Trophoblast cell (in vitro differentiated cells and primary cell): ENCODE measurements around the gene CLK4.

Experiments
- DNase-seq, 2 donors: peaks; one replicate each; pipeline ENCODE4 v3.0.0-alpha.2; 2016
- H2AFZ ChIP-seq: 2 replicates; pipeline ENCODE4 v1.6.1; 2013; ENCODE audit warnings: low read length, moderate library complexity, mild to moderate bottlenecking; ENCODE audit not compliant: insufficient read depth, poor library complexity
- H2AK5ac ChIP-seq: 2 replicates; pipeline ENCODE4 v1.6.1; 2013; ENCODE audit warnings: mild to moderate bottlenecking, low read length
- H2BK120ac ChIP-seq: 2 replicates; pipeline ENCODE4 v1.6.1; 2013; ENCODE audit warnings: low read length, mild to moderate bottlenecking, moderate library complexity; ENCODE audit not compliant: insufficient read depth, poor library complexity
- H2BK12ac ChIP-seq: 2 replicates; pipeline ENCODE4 v1.6.1; 2013; ENCODE audit warnings: mild to moderate bottlenecking, low read length, moderate library complexity
- H2BK5ac ChIP-seq: 2 replicates; pipeline ENCODE4 v1.6.1; 2013; ENCODE audit warnings: low read length, low read depth, moderate library complexity, mild to moderate bottlenecking; ENCODE audit not compliant: poor library complexity
- H3K14ac ChIP-seq: 2 replicates; pipeline ENCODE4 v1.6.1; 2013; ENCODE audit warnings: mild to moderate bottlenecking, low read length
- H3K18ac ChIP-seq: 2 replicates; pipeline ENCODE4 v1.6.1; 2013; ENCODE audit warnings: mild to moderate bottlenecking, low read length
- H3K23ac ChIP-seq: 2 replicates; pipeline ENCODE4 v1.6.1; 2013; ENCODE audit warnings: low read length
- H3K27ac ChIP-seq: 2 replicates; pipeline ENCODE4 v1.5.1; 2013; ENCODE audit warnings: low read depth, mild to moderate bottlenecking, inconsistent platforms, low read length, moderate library complexity
- H3K27me3 ChIP-seq: 2 replicates; pipeline ENCODE4 v1.6.1; 2013; ENCODE audit warnings: inconsistent platforms, mild to moderate bottlenecking, low read length, moderate library complexity; ENCODE audit not compliant: insufficient read depth
- H3K36me3 ChIP-seq, 2 experiments: 1 replicate in 1 of 2; 2 replicates in 1 of 2; pipeline ENCODE4 v1.6.1; 2013; ENCODE audit warnings: low read length in 2 of 2, mild to moderate bottlenecking in 2 of 2, moderate library complexity in 1 of 2; ENCODE audit not compliant: insufficient read depth in 2 of 2, control insufficient read depth in 1 of 2
- H3K4ac ChIP-seq: 2 replicates; pipeline ENCODE4 v1.6.1; 2013; ENCODE audit warnings: low read depth, mild to moderate bottlenecking, low read length, moderate library complexity
- H3K4me1 ChIP-seq, 2 experiments: 1 replicate in 1 of 2; 2 replicates in 1 of 2; pipeline ENCODE4 v1.6.1; 2013; ENCODE audit warnings: low read length in 2 of 2, mild to moderate bottlenecking in 2 of 2, moderate library complexity in 1 of 2; ENCODE audit not compliant: insufficient read depth in 2 of 2, control insufficient read depth in 1 of 2
- H3K4me2 ChIP-seq: 2 replicates; pipeline ENCODE4 v1.6.1; 2013; ENCODE audit warnings: inconsistent platforms, mild to moderate bottlenecking, low read length, moderate library complexity
- H3K4me3 ChIP-seq: 2 replicates; pipeline ENCODE4 v1.5.1; 2013; ENCODE audit warnings: mild to moderate bottlenecking, low read depth, low read length, inconsistent platforms
- H3K79me1 ChIP-seq: one replicate; pipeline ENCODE4 v1.6.1; 2013; ENCODE audit warnings: low read length
- H3K79me2 ChIP-seq: 2 replicates; pipeline ENCODE4 v1.6.1; 2013; ENCODE audit warnings: low read length, mild to moderate bottlenecking; ENCODE audit not compliant: control insufficient read depth, insufficient read depth, poor library complexity
- H3K9ac ChIP-seq: 2 replicates; pipeline ENCODE4 v1.6.1; 2013; ENCODE audit warnings: mild to moderate bottlenecking, low read length
- H3K9me3 ChIP-seq: 2 replicates; pipeline ENCODE4 v1.6.1; 2013; ENCODE audit warnings: low read depth, mild to moderate bottlenecking, control low read depth, inconsistent platforms, low read length; ENCODE audit not compliant: insufficient read depth
- H4K12ac ChIP-seq: 2 replicates; pipeline ENCODE4 v1.6.1; 2013; ENCODE audit warnings: low read depth, mild to moderate bottlenecking, low read length, moderate library complexity
- H4K8ac ChIP-seq: 2 replicates; pipeline ENCODE4 v1.6.1; 2013; ENCODE audit warnings: low read depth, mild to moderate bottlenecking, low read length, moderate library complexity
- H4K91ac ChIP-seq: one replicate; pipeline ENCODE4 v1.6.1; 2013; ENCODE audit warnings: low read depth, mild to moderate bottlenecking, low read length, moderate library complexity
- WGBS: extraction: QIAGEN DNeasy Blood & Tissue Kit; methylation state at CpG from one replicate; pipeline ENCODE4 v1.1.7; 2013; ENCODE audit warnings: missing lambda C conversion rate; ENCODE audit not compliant: insufficient read length, insufficient coverage; ENCODE audit errors: extremely low coverage; 5-methylcytosine and 5-hydroxymethylcytosine counted together

The CLK4 gene

DNA sequence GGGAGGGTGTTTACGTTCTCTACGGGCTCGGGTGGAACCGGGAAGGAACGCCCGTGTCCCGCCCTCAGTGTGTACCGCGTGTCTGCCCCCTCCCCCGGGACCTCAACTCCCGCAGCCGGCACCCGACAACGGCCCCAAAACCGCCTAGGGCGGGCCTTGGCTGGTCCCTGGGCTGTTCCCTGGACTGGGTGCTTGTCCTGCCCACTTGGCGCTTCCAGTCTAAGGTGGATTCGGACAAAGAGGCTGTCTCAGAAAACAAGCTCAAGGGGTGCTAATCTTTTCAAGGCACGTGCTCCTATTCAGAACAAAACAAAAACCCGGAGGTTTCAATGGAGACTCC is 379 bp upstream of the CLK4 start:
- Histone ChIP-seq H3K27ac (peak overlapping the region; percentile 13), H3K36me3 (no peaks in the 10 kb centered on the region), H3K4me1 (peaks cover 0 to 5% of the 10 kb centered on the region in 2 experiments), H3K27me3 (no peaks in the 10 kb centered on the region), H4K12ac (peak overlapping the region; percentile 81), H3K18ac (peak overlapping the region; percentile 33), H3K14ac (peak overlapping the region; percentile 50), H2AFZ (peak overlapping the region; percentile 84), H2BK12ac (no peak overlapping the region), H3K79me2 (peaks cover 14% of the 10 kb centered on the region), H4K91ac (peak overlapping the region; percentile 72), H3K9ac (peak overlapping the region; percentile 64), H3K4me2 (peak overlapping the region; percentile 72), H3K23ac (no peak overlapping the region), H3K4ac (peak overlapping the region; percentile 23), H3K4me3 (peak overlapping the region; percentile 73), H4K8ac (peak overlapping the region; percentile 89), H3K9me3 (no peaks in the 10 kb centered on the region), H2BK5ac (peak overlapping the region; percentile 34), H2AK5ac (no peak overlapping the region), H2BK120ac (no peak overlapping the region), H3K79me1 (peaks cover 12% of the 10 kb centered on the region)
- WGBS: no CpG with 5 or more reads among the region's 20 CpGs
- no peak for DNase-seq

DNA sequence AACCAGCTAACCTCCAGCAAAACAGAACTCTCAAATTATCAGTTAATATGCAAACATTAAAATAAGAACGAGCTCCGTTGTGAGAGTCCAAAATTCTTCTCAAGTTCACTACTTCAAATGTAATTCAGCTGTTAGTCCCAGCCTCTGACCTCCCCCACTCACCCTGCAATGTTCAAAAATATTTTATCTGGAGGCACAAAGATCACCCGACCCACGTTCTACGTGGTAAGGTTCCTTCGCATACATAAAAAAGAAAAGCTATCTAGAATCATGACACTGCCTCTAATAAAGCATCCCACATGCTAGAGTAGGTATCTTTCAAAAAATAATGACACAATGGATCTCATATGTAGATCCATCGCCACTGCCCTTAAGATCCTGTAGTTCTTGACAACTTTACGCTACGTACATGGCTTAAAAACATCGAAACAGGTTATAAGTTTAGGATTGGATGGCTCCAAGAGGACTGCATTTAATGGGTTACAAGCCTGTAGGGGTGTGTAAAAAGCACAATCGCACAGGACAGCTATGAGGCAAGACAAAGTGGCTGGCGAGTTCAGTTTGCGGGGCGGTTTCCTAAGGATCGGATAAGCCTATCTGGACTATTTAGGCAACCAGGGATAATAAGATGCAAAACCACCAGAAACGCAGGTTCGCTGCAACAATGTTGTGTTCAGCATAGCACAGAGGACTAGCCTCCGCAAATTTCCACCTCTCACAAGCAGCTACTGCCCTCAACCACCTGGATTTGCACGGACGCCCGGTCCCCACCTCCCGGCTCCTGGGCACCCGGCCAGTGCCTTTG is 969 bp downstream of the CLK4 start:
- peak overlapping the region; percentile 86 for H3K18ac ChIP-seq
- H2BK120ac ChIP-seq: peak overlapping the region; percentile 20
- peaks cover 12% of the 10 kb centered on the region for H3K79me1 ChIP-seq
- no CpG with 5 or more reads among the region's 23 CpGs for WGBS
- peak overlapping the region; percentile 89 for H3K4me2 ChIP-seq
- no peaks in the 10 kb centered on the region for H3K36me3 ChIP-seq
- peaks cover 14% of the 10 kb centered on the region for H3K79me2 ChIP-seq
- peak overlapping the region; percentile 96 for H4K91ac ChIP-seq
- H4K8ac ChIP-seq: peak overlapping the region; percentile 76
- H3K4me3 ChIP-seq: peak overlapping the region; percentile 98
- peak in 1 of 2 donors; percentile 20 for DNase-seq
- no peak overlapping the region for H2AK5ac ChIP-seq
- peak overlapping the region; percentile 87 for H3K4ac ChIP-seq
- H4K12ac ChIP-seq: peak overlapping the region; percentile 86
- H2BK12ac ChIP-seq: no peak overlapping the region
- peak overlapping the region; percentile 87 for H3K14ac ChIP-seq
- H3K27me3 ChIP-seq: no peaks in the 10 kb centered on the region
- H2AFZ ChIP-seq: peak overlapping the region; percentile 35
- peak overlapping the region; percentile 77 for H3K27ac ChIP-seq
- H3K9ac ChIP-seq: peak overlapping the region; percentile 88
- H2BK5ac ChIP-seq: peak overlapping the region; percentile 86
- peaks cover 0 to 5% of the 10 kb centered on the region in 2 experiments for H3K4me1 ChIP-seq
- no peak overlapping the region for H3K23ac ChIP-seq
- no peaks in the 10 kb centered on the region for H3K9me3 ChIP-seq

DNA sequence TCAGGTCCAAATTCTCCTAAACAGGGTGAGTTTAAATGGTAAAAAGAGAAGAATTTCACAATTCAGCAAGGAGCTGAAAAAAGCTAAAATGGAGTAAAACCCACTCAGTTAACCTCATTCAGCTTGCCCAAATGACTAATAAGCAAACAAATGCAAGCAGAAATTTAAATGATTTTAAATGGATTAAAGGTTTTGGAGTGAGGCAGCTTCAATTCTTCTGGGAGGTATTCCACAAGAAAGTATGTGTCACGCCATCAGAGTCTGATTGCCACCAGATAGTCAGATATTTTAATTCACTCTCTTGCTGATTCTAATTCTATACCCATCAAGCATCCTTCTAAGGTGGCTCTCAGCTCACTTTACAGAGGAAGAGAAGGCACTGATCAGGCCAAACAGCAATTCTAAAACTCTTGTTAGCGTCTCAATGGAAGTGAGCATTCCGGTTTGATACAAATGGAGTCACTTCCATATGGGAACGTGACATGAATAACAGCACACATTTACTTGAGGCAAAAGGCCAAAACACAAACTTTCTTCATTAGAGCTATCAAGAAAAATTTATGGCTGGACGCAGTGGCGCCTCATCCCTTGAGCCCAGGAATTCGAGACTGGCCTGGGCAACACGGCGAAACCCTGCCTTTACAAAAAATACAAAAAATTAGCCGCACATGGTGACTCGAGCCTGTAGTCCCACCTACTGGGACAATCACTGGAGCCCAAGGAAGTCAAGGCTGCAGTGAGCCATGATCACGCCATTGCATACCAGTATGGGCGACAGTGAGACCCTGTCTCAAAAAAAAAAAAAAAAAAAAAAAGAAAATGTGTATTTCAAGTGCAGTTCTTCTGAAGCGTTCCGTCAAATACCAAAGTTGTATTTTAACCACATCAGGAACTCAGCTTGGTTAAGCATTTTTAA is 2.0 kb downstream of the CLK4 start:
- no peak overlapping the region for H4K8ac ChIP-seq
- no peak overlapping the region for H3K9ac ChIP-seq
- no peaks in the 10 kb centered on the region for H3K27me3 ChIP-seq
- H3K27ac ChIP-seq: no peak overlapping the region
- H3K14ac ChIP-seq: no peak overlapping the region
- peaks cover 0 to 5% of the 10 kb centered on the region in 2 experiments for H3K4me1 ChIP-seq
- no peak overlapping the region for H3K23ac ChIP-seq
- H2AFZ ChIP-seq: no peak overlapping the region
- no peak overlapping the region for H4K12ac ChIP-seq
- no peak overlapping the region for H2BK12ac ChIP-seq
- H3K79me2 ChIP-seq: peaks cover 14% of the 10 kb centered on the region
- H3K79me1 ChIP-seq: peaks cover 12% of the 10 kb centered on the region
- peaks cover 0 to 2% of the 10 kb centered on the region in 2 experiments for H3K36me3 ChIP-seq
- H3K18ac ChIP-seq: no peak overlapping the region
- no peak overlapping the region for H4K91ac ChIP-seq
- no peak overlapping the region for H3K4me3 ChIP-seq
- peak overlapping the region; percentile 50 for H3K4ac ChIP-seq
- H2BK120ac ChIP-seq: no peak overlapping the region
- H2BK5ac ChIP-seq: no peak overlapping the region
- no peak overlapping the region for H2AK5ac ChIP-seq
- no peaks in the 10 kb centered on the region for H3K9me3 ChIP-seq
- peak in 1 of 2 donors; percentile 19 for DNase-seq
- peak overlapping the region; percentile 89 for H3K4me2 ChIP-seq
- no CpG with 5 or more reads among the region's 15 CpGs for WGBS

DNA sequence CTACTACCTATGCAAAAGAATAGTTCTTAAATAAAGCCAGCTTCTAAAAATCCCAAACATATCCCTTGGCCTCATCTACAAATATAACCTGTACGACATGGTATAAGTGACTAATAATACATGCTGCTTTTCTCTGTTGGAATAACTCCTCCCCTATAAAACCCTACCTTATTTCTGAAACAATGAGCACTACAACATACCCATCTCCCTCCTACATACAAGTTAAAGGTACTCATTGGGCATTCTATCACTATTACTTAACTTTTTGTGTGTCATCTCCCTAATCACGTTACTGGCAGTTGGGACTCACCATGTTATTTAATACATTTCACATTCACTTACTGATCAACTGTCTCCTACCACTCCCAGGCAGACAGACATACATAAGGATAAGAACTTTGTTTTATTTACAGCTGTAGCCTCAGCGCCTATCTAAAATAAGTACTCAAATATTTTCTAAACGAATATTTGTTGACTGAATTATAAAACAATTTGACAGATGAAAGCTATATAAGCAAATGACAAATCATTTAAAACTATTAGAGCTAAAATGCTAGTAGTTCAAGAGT is 4.1 kb downstream of the CLK4 start:
- Histone ChIP-seq H4K12ac (no peak overlapping the region), H3K4me2 (no peak overlapping the region), H3K27ac (no peak overlapping the region), H2AK5ac (no peak overlapping the region), H3K9ac (no peak overlapping the region), H4K8ac (no peak overlapping the region), H3K79me1 (peaks cover 12% of the 10 kb centered on the region), H3K79me2 (peaks cover 14% of the 10 kb centered on the region), H3K18ac (no peak overlapping the region), H3K4me1 (peaks cover 0 to 5% of the 10 kb centered on the region in 2 experiments), H3K23ac (no peak overlapping the region), H3K36me3 (peaks cover 3 to 8% of the 10 kb centered on the region in 2 experiments), H3K4me3 (no peak overlapping the region), H3K9me3 (no peaks in the 10 kb centered on the region), H3K4ac (no peak overlapping the region), H3K14ac (no peak overlapping the region), H2BK12ac (no peak overlapping the region), H3K27me3 (no peaks in the 10 kb centered on the region), H2BK5ac (no peak overlapping the region), H2AFZ (no peak overlapping the region), H2BK120ac (no peak overlapping the region), H4K91ac (no peak overlapping the region)
- WGBS: no CpG with 5 or more reads among the region's 4 CpGs
- DNase-seq: no peak
